ENCODE data around the gene AMIGO3. TPM values are rescaled to one million over a fixed set of nuclear protein-coding genes. Genes with fewer than 3 reads are reported as not detected.

The AMIGO3 gene
- total RNA-seq, 1 donor from 2014 or later: not detected

- DNase-seq (ENCODE audit: low spot score): no peak
- peaks cover 31% of the 10 kb centered on the region for H3K36me3 Mint-ChIP-seq
- Histone ChIP-seq H3K79me2 (ENCODE audit: low read depth) (no peaks in the 10 kb centered on the region), H3K36me3 (peaks cover 8% of the 10 kb centered on the region), H3K4me3 (no peak overlapping the region), H3K27ac (no peak overlapping the region), H4K20me1 (ENCODE audit: low read depth) (no peaks in the 10 kb centered on the region), H3K4me2 (no peak overlapping the region), H3K27me3 (no peaks in the 10 kb centered on the region), H3K4me1 (no peaks in the 10 kb centered on the region), H2AFZ (replicated peaks) (no peak overlapping the region), H3F3A (ENCODE audit: low read depth) (peaks cover 7% of the 10 kb centered on the region), H3K9ac (no peak overlapping the region), H3K9me3 (ENCODE audit: low read depth) (no peaks in the 10 kb centered on the region)
- no peak for TF ChIP-seq CTCF (IDR thresholded peaks at IDR 0.05)
- TF ChIP-seq EZH2phosphoT487 (IDR thresholded peaks at IDR 0.05): no peak
- TF ChIP-seq EZH2 (IDR thresholded peaks at IDR 0.05): no peak
- H3K4me1 Mint-ChIP-seq: no peaks in the 10 kb centered on the region
- H3K4me3 Mint-ChIP-seq: no peak overlapping the region
- no peaks in the 10 kb centered on the region for H3K27me3 Mint-ChIP-seq (ENCODE audit: insufficient read depth, low read depth)
- H3K27ac Mint-ChIP-seq: no peak overlapping the region
- no peaks in the 10 kb centered on the region for H3K9me3 Mint-ChIP-seq
Observed at GRCh38 chr3:49732597-49732996, 13.1 kb upstream of the AMIGO3 start.

GRCh38 chr3:49729966-49730609 lies 10.6 kb upstream of the AMIGO3 start:
- no peak for DNase-seq (ENCODE audit: low spot score)
- no peaks in the 10 kb centered on the region for H3K79me2 ChIP-seq (ENCODE audit: low read depth)
- TF ChIP-seq CTCF (IDR thresholded peaks at IDR 0.05) (no peak), EZH2phosphoT487 (IDR thresholded peaks at IDR 0.05) (no peak), EZH2 (IDR thresholded peaks at IDR 0.05) (no peak)
- H3K4me3 Mint-ChIP-seq: no peak overlapping the region
- H4K20me1 ChIP-seq (ENCODE audit: low read depth): no peaks in the 10 kb centered on the region
- no peaks in the 10 kb centered on the region for H3K27me3 ChIP-seq
- no peaks in the 10 kb centered on the region for H3K27me3 Mint-ChIP-seq (ENCODE audit: insufficient read depth, low read depth)
- H3K36me3 ChIP-seq: peaks cover 5% of the 10 kb centered on the region
- no peak overlapping the region for H3K4me2 ChIP-seq
- peaks cover 24% of the 10 kb centered on the region for H3K36me3 Mint-ChIP-seq
- no peaks in the 10 kb centered on the region for H3K9me3 ChIP-seq (ENCODE audit: low read depth)
- no peaks in the 10 kb centered on the region for H3K4me1 ChIP-seq
- H3K27ac ChIP-seq: no peak overlapping the region
- no peaks in the 10 kb centered on the region for H3K9me3 Mint-ChIP-seq
- H3K9ac ChIP-seq: no peak overlapping the region
- no peak overlapping the region for H3K27ac Mint-ChIP-seq
- H3F3A ChIP-seq (ENCODE audit: low read depth): peaks cover 15% of the 10 kb centered on the region
- no peaks in the 10 kb centered on the region for H3K4me1 Mint-ChIP-seq
- no peak overlapping the region for H3K4me3 ChIP-seq
- no peak overlapping the region for H2AFZ ChIP-seq (replicated peaks)

GRCh38 chr3:49727924-49728361 lies 8.5 kb upstream of the AMIGO3 start:
- H3F3A ChIP-seq (ENCODE audit: low read depth): peaks cover 26% of the 10 kb centered on the region
- no peaks in the 10 kb centered on the region for H3K9me3 Mint-ChIP-seq
- peaks cover 2% of the 10 kb centered on the region for H3K4me1 ChIP-seq
- H3K36me3 ChIP-seq: no peaks in the 10 kb centered on the region
- no peak overlapping the region for H3K9ac ChIP-seq
- no peaks in the 10 kb centered on the region for H3K27me3 ChIP-seq
- no peak overlapping the region for H3K4me3 Mint-ChIP-seq
- DNase-seq (ENCODE audit: low spot score): no peak
- H3K4me2 ChIP-seq: no peak overlapping the region
- H3K27me3 Mint-ChIP-seq (ENCODE audit: insufficient read depth, low read depth): peaks cover 6% of the 10 kb centered on the region
- peaks cover 6% of the 10 kb centered on the region for H3K79me2 ChIP-seq (ENCODE audit: low read depth)
- H3K27ac Mint-ChIP-seq: no peak overlapping the region
- H4K20me1 ChIP-seq (ENCODE audit: low read depth): no peaks in the 10 kb centered on the region
- TF ChIP-seq EZH2phosphoT487 (IDR thresholded peaks at IDR 0.05) (no peak), CTCF (IDR thresholded peaks at IDR 0.05) (no peak), EZH2 (IDR thresholded peaks at IDR 0.05) (no peak)
- H3K36me3 Mint-ChIP-seq: peaks cover 18% of the 10 kb centered on the region
- H3K4me3 ChIP-seq: no peak overlapping the region
- H3K9me3 ChIP-seq (ENCODE audit: low read depth): no peaks in the 10 kb centered on the region
- H3K4me1 Mint-ChIP-seq: peaks cover 8% of the 10 kb centered on the region
- H3K27ac ChIP-seq: no peak overlapping the region
- H2AFZ ChIP-seq (replicated peaks): no peak overlapping the region

All from neural progenitor cell (in vitro differentiated cells).